SH-SY5Y (cell line): ENCODE results near the gene MRPL32.
A peak's percentile ranks its signal among the peaks of the same experiment; 100 is the strongest.

Experiments used
- GATA2 ChIP-seq: IDR thresholded peaks from 2 replicates; pipeline ENCODE4 v1.6.1; 2011; ENCODE audit warnings: mild to moderate bottlenecking, low read depth, low read length
- GATA3 ChIP-seq: IDR thresholded peaks from 2 replicates; pipeline ENCODE4 v1.6.1; 2011; ENCODE audit warnings: low read depth, mild to moderate bottlenecking, low read length, moderate library complexity

Gene MRPL32

GRCh38 chr7:42931834-42932651 lies at the start of gene MRPL32, which contains the start of gene PSMA2:
Gene MRPL32, plus strand, starts transcription at chr7:42932376. Its CDS starts 11 bp downstream, at chr7:42932387.
Gene PSMA2, minus strand, starts transcription at chr7:42932174. Its CDS starts 16 bp downstream, at chr7:42932158.
- TF ChIP-seq GATA2 = no peak
- TF ChIP-seq GATA3 = no peak

GRCh38 chr7:42883950-42884349 lies 48.2 kb upstream of the MRPL32 start:
- TF ChIP-seq GATA2 (no peak), GATA3 (no peak)

- TF ChIP-seq GATA2 (no peak), GATA3 (no peak)
Measured at GRCh38 chr7:42886129-42886528, 46.0 kb upstream of the MRPL32 start.

GRCh38 chr7:42886893-42887505 lies 45.2 kb upstream of the MRPL32 start:
- no peak for TF ChIP-seq GATA3
- TF ChIP-seq GATA2 = no peak

GRCh38 chr7:42893346-42894240 lies 38.6 kb upstream of the MRPL32 start:
- TF ChIP-seq GATA2 (no peak), GATA3 (no peak)

- TF ChIP-seq GATA3 = no peak
Measured at GRCh38 chr7:42900842-42901241, 31.3 kb upstream of the MRPL32 start.

- TF ChIP-seq GATA2 (no peak), GATA3 (no peak)
Measured at GRCh38 chr7:42902331-42902730, 29.8 kb upstream of the MRPL32 start.

- no peak for TF ChIP-seq GATA2
- TF ChIP-seq GATA3 = no peak
Measured at GRCh38 chr7:42906181-42906580, 26.0 kb upstream of the MRPL32 start.

- TF ChIP-seq GATA2 (no peak), GATA3 (no peak)
Measured at GRCh38 chr7:42907316-42907715, 24.9 kb upstream of the MRPL32 start.

GRCh38 chr7:42910306-42910705 lies 21.9 kb upstream of the MRPL32 start:
- TF ChIP-seq GATA3 = no peak
- TF ChIP-seq GATA2 = no peak

- TF ChIP-seq GATA3 (no peak), GATA2 (0 out of 2 replicates have a peak, but pooled peaks have one; percentile 37)
Measured at GRCh38 chr7:42911454-42912447, 20.4 kb upstream of the MRPL32 start, which contains the start of gene C7orf25. Gene C7orf25, minus strand, starts transcription at chr7:42912070. Its CDS starts 1,170 bp downstream, at chr7:42910900.

- TF ChIP-seq GATA2 (no peak), GATA3 (no peak)
Measured at GRCh38 chr7:42913591-42913990, 18.6 kb upstream of the MRPL32 start.

GRCh38 chr7:42914009-42914408 lies 18.2 kb upstream of the MRPL32 start:
- TF ChIP-seq GATA2 (no peak), GATA3 (no peak)
